Aorta (tissue), 5 donors: ENCODE data around the gene CCDC33. TPM values are rescaled to one million over a fixed set of nuclear protein-coding genes. Genes with fewer than 3 reads are reported as not detected.

Source experiments
- ATAC-seq: fragments of 200-7000 bp; cut with Tn5 transposase; one replicate; pipeline ENCODE4 v1.9.1; 2022; ENCODE audit warnings: moderate library complexity; ENCODE audit not compliant: low FRiP score
- DNase-seq, 2 donors: peaks; one replicate each; pipeline ENCODE4 v3.0.0-alpha.2; 2020
- H3K27ac ChIP-seq, 2 donors: one replicate each; pipeline ENCODE4 v1.5.1; 2013; ENCODE audit warnings: low read length in 2 of 2, mild to moderate bottlenecking in 2 of 2, moderate library complexity in 2 of 2, control low read depth in 1 of 2, inconsistent platforms in 1 of 2, low read depth in 1 of 2
- H3K27me3 ChIP-seq, 2 donors: one replicate each; pipeline ENCODE4 v1.6.1; 2013; ENCODE audit warnings: control low read depth in 1 of 2, low read length in 1 of 2, mild to moderate bottlenecking in 1 of 2, moderate library complexity in 1 of 2; ENCODE audit not compliant: insufficient read depth in 2 of 2, control insufficient read depth in 1 of 2
- H3K36me3 ChIP-seq, 2 donors: one replicate each; pipeline ENCODE4 v1.6.1; 2013; ENCODE audit warnings: control low read depth in 1 of 2, low read length in 1 of 2, mild to moderate bottlenecking in 1 of 2; ENCODE audit not compliant: insufficient read depth in 2 of 2, control insufficient read depth in 1 of 2
- H3K4me1 ChIP-seq, 2 donors: one replicate each; pipeline ENCODE4 v1.6.1; 2013; ENCODE audit warnings: low read length in 2 of 2, control low read depth in 1 of 2, mild to moderate bottlenecking in 1 of 2, moderate library complexity in 1 of 2; ENCODE audit not compliant: insufficient read depth in 2 of 2, control insufficient read depth in 1 of 2
- H3K4me3 ChIP-seq, 2 donors: one replicate each; pipeline ENCODE4 v1.5.1; 2013; ENCODE audit warnings: low read length in 2 of 2, control low read depth in 1 of 2, mild to moderate bottlenecking in 1 of 2
- H3K9me3 ChIP-seq: one replicate; pipeline ENCODE4 v1.6.1; 2013; ENCODE audit warnings: mild to moderate bottlenecking, low read length; ENCODE audit not compliant: control insufficient read depth
- WGBS, 2 donors: extraction: QIAGEN DNeasy Blood & Tissue Kit; methylation state at CpG; one replicate each; pipeline ENCODE4 v1.1.7; 2013; 5-methylcytosine and 5-hydroxymethylcytosine counted together
- intact Hi-C, 2 donors: fragments of 100-400 bp; cut with DNase I; formaldehyde crosslinking; loops; one replicate each; pipeline versions ENCODE4 v1.14.2 to v1.15.0; 2022
- polyA plus RNA-seq, 2 donors: library from polyadenylated mRNA; stranded (reverse); fragments of 200-250 nt; gene quantifications; one replicate each; pipeline ENCODE4 v1.2.3, GENCODE V29; 2013
- total RNA-seq, 2 donors: library from RNA; stranded (reverse); fragmentation: NEBNext Ultra II Directional; extraction: Animal tissue kit (Norgen Biotek cat#: 25700); gene quantifications; one replicate each; pipeline ENCODE4 v1.2.1, GENCODE V29; 2021
- donor health status: healthy with polysubstance abuse.
- donor health status: Bipolar disorder and iron deficiency.
- donor health status: DM: no; HTN: no; CAD: no.
- donor health status: DM: no; HTN: no; CAD: no.
- donor health status: DM: yes; HTN: yes; CAD: no.

The CCDC33 gene
- total and polyA plus RNA-seq, 4 donors: not detected

GRCh38 chr15:74291101-74292071 is 55.3 kb downstream of the CCDC33 start:
- Histone ChIP-seq H3K4me3 (no peak overlapping the region), H3K9me3 (no peaks in the 10 kb centered on the region), H3K27ac (no peak overlapping the region), H3K36me3 (no peaks in the 10 kb centered on the region), H3K4me1 (no peaks in the 10 kb centered on the region), H3K27me3 (no peaks in the 10 kb centered on the region)
- DNase-seq (peak; percentile 88 to 95), ATAC-seq (peak; percentile 81)
- 8 to 9% methylated on average over 20 of the region's 20 CpGs for WGBS, 2 donors
- intact Hi-C loops: no loop called here

DNA sequence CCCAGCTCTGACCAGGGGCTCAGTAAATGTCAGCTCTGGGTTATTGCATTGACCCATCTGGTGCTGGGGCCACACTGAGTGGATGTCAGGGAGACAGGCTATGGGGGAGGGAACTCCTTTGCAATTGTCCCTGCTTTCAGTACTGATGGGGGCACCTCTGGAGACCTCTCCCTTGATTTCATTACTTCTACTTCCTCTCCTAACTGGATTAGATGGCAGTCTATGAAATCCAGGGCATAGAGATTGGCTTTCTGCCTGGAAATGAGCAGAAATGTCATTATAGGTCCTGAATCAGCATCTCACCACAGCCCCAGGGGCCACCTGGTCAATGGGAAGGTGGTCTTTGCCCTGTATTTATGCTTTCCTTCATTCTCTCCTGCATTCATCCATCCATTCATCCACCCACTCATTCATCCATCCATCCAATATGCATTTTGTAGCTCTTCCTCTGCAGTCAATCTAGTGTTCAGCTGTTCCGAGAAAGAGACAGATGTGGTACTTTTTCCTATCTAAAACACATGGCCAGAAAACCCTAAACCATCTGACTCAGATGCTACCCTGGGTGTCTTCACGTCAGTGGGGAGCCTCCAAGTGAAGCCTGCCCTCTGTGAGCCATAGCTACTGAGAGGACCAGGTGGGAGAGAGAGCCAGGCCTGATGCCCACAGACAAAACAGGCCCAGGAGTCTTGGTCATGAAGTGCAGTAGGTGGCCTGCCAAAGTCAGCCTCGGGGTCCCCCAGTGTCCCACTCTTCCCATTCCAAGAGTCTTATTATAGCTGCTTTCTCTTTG is 57.1 kb downstream of the CCDC33 start:
- Histone ChIP-seq H3K4me1 (no peaks in the 10 kb centered on the region), H3K9me3 (no peaks in the 10 kb centered on the region), H3K27ac (no peak overlapping the region), H3K36me3 (no peaks in the 10 kb centered on the region), H3K4me3 (no peak overlapping the region), H3K27me3 (no peaks in the 10 kb centered on the region)
- no peak for ATAC-seq
- no peak for DNase-seq
- intact Hi-C loops: no loop called here
- 68 to 78% methylated on average over 3 of the region's 3 CpGs for WGBS, 2 donors

GRCh38 chr15:74294010-74294409 is 57.9 kb downstream of the CCDC33 start:
- H3K9me3 ChIP-seq: no peaks in the 10 kb centered on the region
- no peaks in the 10 kb centered on the region for H3K4me1 ChIP-seq
- DNase-seq (no peak), ATAC-seq (no peak)
- intact Hi-C loops: no loop called here
- no peak overlapping the region for H3K27ac ChIP-seq
- no peak overlapping the region for H3K4me3 ChIP-seq
- no peaks in the 10 kb centered on the region for H3K36me3 ChIP-seq
- H3K27me3 ChIP-seq: no peaks in the 10 kb centered on the region
- WGBS, 2 donors: 50 to 80% methylated on average over 1 of the region's 1 CpG

DNA sequence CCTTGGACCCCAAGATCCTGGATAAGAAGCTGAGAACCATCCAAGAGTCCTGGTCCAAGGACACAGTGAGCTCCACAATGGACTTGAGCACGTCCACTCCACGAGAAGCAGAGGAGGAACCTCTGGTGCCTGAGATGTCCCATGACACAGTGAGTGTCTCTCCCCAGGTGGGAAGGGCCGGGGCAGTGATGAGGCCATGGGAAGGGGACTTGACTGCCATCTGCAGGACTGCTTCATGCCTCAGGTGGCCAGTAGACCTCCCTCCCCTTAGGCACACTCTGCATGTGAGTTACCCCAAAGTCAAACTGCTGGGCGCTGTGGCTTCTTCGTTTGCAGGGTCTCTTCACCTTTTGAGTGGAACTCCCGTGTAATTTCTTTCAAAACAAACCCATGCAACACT is 59.7 kb downstream of the CCDC33 start:
- DNase-seq (no peak), ATAC-seq (no peak)
- Histone ChIP-seq H3K36me3 (no peaks in the 10 kb centered on the region), H3K27me3 (no peaks in the 10 kb centered on the region), H3K4me3 (no peak overlapping the region), H3K4me1 (no peaks in the 10 kb centered on the region), H3K27ac (no peak overlapping the region), H3K9me3 (no peaks in the 10 kb centered on the region)
- intact Hi-C loops: no loop called here
- 70 to 75% methylated on average over 6 of the region's 6 CpGs for WGBS, 2 donors

DNA sequence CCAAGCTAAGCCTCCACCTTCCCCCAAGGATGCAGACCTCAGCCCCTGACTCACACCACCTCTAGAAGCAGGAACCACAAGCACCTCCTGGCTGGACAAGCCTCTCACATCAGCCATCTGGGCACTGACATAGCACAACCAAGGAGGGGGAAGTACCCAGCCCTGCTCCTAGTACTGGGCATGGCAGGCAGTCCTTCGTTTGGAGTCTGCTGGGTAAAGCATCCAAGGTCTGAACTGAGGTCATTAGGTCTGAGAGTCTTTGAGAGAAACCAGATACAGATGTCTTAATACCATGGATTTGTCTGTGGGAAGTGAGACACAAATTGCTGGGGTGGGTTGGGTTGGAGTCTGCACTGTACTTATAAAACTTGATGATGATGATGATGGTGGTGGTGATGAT is 61.8 kb downstream of the CCDC33 start:
- Histone ChIP-seq H3K4me1 (no peaks in the 10 kb centered on the region), H3K27ac (no peak overlapping the region), H3K4me3 (no peak overlapping the region), H3K27me3 (no peaks in the 10 kb centered on the region), H3K36me3 (no peaks in the 10 kb centered on the region), H3K9me3 (no peaks in the 10 kb centered on the region)
- ATAC-seq (no peak), DNase-seq (no peak)
- intact Hi-C loops: no loop called here
- 24 to 29% methylated on average over 1 of the region's 1 CpG for WGBS, 2 donors

DNA sequence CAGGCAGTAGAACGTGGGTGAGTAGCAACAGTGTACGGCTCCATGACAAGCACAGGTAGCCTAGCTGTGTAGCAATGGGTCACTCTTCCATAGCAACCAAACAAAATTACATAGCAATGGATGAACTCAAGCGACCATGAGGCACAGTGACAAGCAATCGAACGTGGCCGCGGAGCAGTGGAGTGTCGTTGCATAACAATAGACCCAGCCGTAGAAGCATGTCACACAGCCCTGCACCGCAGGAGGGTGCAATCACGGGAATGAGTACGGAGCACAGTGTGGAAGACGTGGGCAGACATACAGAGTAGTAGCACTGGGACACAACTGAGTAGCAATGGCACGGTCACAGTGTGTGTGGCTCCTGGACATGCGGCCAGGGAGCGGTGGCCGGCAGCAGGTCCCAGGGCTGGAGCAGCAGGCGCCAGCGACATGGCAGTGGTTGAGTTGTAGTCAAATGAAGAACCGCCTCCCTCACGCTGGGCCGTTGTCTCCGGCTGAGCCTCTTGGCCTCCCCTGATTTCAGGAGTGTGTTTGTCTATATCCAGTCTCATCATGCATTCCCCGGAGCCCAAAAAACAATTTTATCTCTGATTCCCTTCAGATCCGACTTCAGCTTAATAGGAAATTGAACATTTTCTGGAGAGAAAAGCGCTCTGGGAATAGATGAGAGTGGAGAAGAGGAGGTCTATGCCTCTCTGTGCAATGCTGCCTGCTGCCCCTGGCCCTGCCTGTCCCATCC is 64.1 kb downstream of the CCDC33 start:
- intact Hi-C loops: no loop called here
- DNase-seq (no peak), ATAC-seq (no peak)
- no peaks in the 10 kb centered on the region for H3K36me3 ChIP-seq
- WGBS, 2 donors: 62 to 71% methylated on average over 26 of the region's 26 CpGs
- H3K27ac ChIP-seq: no peak overlapping the region
- no peak overlapping the region for H3K4me3 ChIP-seq
- no peaks in the 10 kb centered on the region for H3K9me3 ChIP-seq
- no peaks in the 10 kb centered on the region for H3K27me3 ChIP-seq
- H3K4me1 ChIP-seq: no peaks in the 10 kb centered on the region

DNA sequence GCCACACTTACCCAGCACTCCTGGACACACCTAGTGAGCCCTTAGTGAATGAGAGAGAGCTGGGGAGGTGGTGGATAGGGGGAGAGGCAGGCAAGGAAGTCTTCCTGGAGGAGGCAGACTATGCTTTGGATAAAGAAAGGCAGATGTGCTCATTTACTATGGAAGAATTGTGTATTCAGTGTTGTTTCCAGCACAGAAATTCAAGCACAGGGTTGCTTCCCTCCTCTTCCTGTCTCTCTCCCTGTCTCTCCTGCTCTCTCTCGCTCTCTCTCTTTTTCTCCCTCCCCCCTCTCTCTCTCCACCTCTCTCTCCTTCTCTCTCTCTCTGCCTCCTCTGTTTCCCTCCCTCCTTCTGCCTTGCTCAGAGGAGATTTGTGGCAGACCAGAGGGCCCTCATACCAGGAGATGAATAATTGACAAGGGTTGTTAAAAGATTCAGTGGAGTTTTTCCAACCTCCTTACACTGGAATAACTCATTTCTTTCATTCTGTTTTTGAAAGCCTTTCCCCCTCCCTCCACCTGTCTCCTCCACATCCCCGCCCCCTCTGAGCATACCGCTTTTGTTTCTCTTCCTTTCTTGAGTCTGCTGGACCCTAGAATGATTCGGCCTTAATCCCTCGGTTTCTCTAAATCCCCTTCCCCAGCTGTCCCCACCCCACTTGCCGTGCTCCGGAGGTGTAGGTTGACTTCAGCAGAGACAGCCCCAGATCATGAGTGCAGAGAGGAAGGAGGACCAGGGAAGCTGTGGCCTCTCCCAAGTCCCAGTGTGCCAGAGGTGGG is 65.6 kb downstream of the CCDC33 start:
- WGBS, 2 donors: 90 to 91% methylated on average over 7 of the region's 7 CpGs
- Histone ChIP-seq H3K27me3 (no peaks in the 10 kb centered on the region), H3K4me3 (no peak overlapping the region), H3K9me3 (no peaks in the 10 kb centered on the region), H3K36me3 (no peaks in the 10 kb centered on the region), H3K27ac (no peak overlapping the region), H3K4me1 (no peaks in the 10 kb centered on the region)
- ATAC-seq (no peak), DNase-seq (no peak)
- intact Hi-C loops: no loop called here

- no peaks in the 10 kb centered on the region for H3K27me3 ChIP-seq
- H3K4me1 ChIP-seq: no peaks in the 10 kb centered on the region
- H3K4me3 ChIP-seq: no peak overlapping the region
- intact Hi-C loops: loop anchor here in 1 of 2 donors (1.0 kb wide), 1 partner anchor 176 kb away; no protein-coding TSS in a partner anchor
- DNase-seq (no peak), ATAC-seq (no peak)
- H3K36me3 ChIP-seq: no peaks in the 10 kb centered on the region
- 37 to 46% methylated on average over 7 of the region's 7 CpGs for WGBS, 2 donors
- no peaks in the 10 kb centered on the region for H3K9me3 ChIP-seq
- no peak overlapping the region for H3K27ac ChIP-seq
Observed at GRCh38 chr15:74302821-74303359, 66.8 kb downstream of the CCDC33 start.
